ENCODE measurements around the gene MSGN1.
"Not testable (repeated sequence)": the region's sequence is repeated elsewhere in the genome, so short reads cannot be mapped to it uniquely, and the experiment has no call there.

The MSGN1 gene

GRCh38 chr2:17821080-17821479, 4.8 kb downstream of the MSGN1 start:
- H3K4me3 ChIP-seq (ENCODE audit: low read length): no peak overlapping the region
- H3K27ac ChIP-seq (ENCODE audit: low read length): peak overlapping the region; percentile 68
- no peaks in the 10 kb centered on the region for H4K20me1 ChIP-seq (ENCODE audit: insufficient read depth, low read length)
- H2AFZ ChIP-seq (ENCODE audit: low read depth, low read length): no peak overlapping the region
- no peaks in the 10 kb centered on the region for H3K27me3 ChIP-seq (ENCODE audit: low read depth, low read length)
- TF ChIP-seq CTCF (IDR thresholded peaks at IDR 0.05; ENCODE audit: low read depth, low read length): no peak
- no peaks in the 10 kb centered on the region for H3K9me3 ChIP-seq (ENCODE audit: insufficient read depth, low read length)
- no peak overlapping the region for H3K4me2 ChIP-seq (ENCODE audit: low read length)
- H3K9ac ChIP-seq (ENCODE audit: low read length): no peak overlapping the region
- H3K4me1 ChIP-seq (ENCODE audit: low read length): peaks cover 68% of the 10 kb centered on the region
- H3K36me3 ChIP-seq (replicated peaks; ENCODE audit: low read depth, low read length): no peaks in the 10 kb centered on the region
- H3K79me2 ChIP-seq (ENCODE audit: low read length): no peaks in the 10 kb centered on the region

- no peaks in the 10 kb centered on the region for H3K79me2 ChIP-seq (ENCODE audit: low read length)
- H2AFZ ChIP-seq (ENCODE audit: low read depth, low read length): peak overlapping the region; percentile 68
- TF ChIP-seq EZH2phosphoT487 (IDR thresholded peaks at IDR 0.05; ENCODE audit: low read depth): no peak
- no peak for TF ChIP-seq CTCF (IDR thresholded peaks at IDR 0.05; ENCODE audit: low read depth, low read length)
- H3K36me3 ChIP-seq (replicated peaks; ENCODE audit: low read depth, low read length): no peaks in the 10 kb centered on the region
- H3K4me1 ChIP-seq (ENCODE audit: low read length): peaks cover 61% of the 10 kb centered on the region
- H3K9ac ChIP-seq (ENCODE audit: low read length): peak overlapping the region; percentile 48; the same call in 1 of the 2 replicates
- peak overlapping the region; percentile 68 for H3K27ac ChIP-seq (ENCODE audit: low read length)
- peak overlapping the region; percentile 53 for H3K4me2 ChIP-seq (ENCODE audit: low read length)
- H3K27me3 ChIP-seq (ENCODE audit: low read depth, low read length): no peaks in the 10 kb centered on the region
- no peaks in the 10 kb centered on the region for H4K20me1 ChIP-seq (ENCODE audit: insufficient read depth, low read length)
- peak overlapping the region; percentile 3 for H3K4me3 ChIP-seq (ENCODE audit: low read length)
- H3K9me3 ChIP-seq (ENCODE audit: insufficient read depth, low read length): no peaks in the 10 kb centered on the region
Observed at GRCh38 chr2:17821535-17822444, 5.5 kb downstream of the MSGN1 start.

- Histone ChIP-seq H4K20me1 (ENCODE audit: insufficient read depth, low read length) (no peaks in the 10 kb centered on the region), H3K4me1 (ENCODE audit: low read length) (peaks cover 53% of the 10 kb centered on the region), H3K4me3 (ENCODE audit: low read length) (peak overlapping the region; percentile 3; the same call in 1 of the 2 replicates), H3K9me3 (ENCODE audit: insufficient read depth, low read length) (no peaks in the 10 kb centered on the region), H3K4me2 (ENCODE audit: low read length) (peak overlapping the region; percentile 53), H3K79me2 (ENCODE audit: low read length) (no peaks in the 10 kb centered on the region), H3K27ac (ENCODE audit: low read length) (peak overlapping the region; percentile 68), H3K27me3 (ENCODE audit: low read depth, low read length) (no peaks in the 10 kb centered on the region), H3K9ac (ENCODE audit: low read length) (peak overlapping the region; percentile 48; the same call in 1 of the 2 replicates), H2AFZ (ENCODE audit: low read depth, low read length) (peak overlapping the region; percentile 68), H3K36me3 (replicated peaks; ENCODE audit: low read depth, low read length) (no peaks in the 10 kb centered on the region)
- TF ChIP-seq EZH2phosphoT487 (IDR thresholded peaks at IDR 0.05; ENCODE audit: low read depth) (no peak), CTCF (IDR thresholded peaks at IDR 0.05; ENCODE audit: low read depth, low read length) (no peak)
Observed at GRCh38 chr2:17822445-17823117, 6.3 kb downstream of the MSGN1 start.

- peaks cover 42% of the 10 kb centered on the region for H3K4me1 ChIP-seq (ENCODE audit: low read length)
- not testable (repeated sequence) for H3K27me3 ChIP-seq (ENCODE audit: low read depth, low read length); H3K9me3 ChIP-seq (ENCODE audit: insufficient read depth, low read length); H3K4me3 ChIP-seq (ENCODE audit: low read length); H4K20me1 ChIP-seq (ENCODE audit: insufficient read depth, low read length); H2AFZ ChIP-seq (ENCODE audit: low read depth, low read length); H3K79me2 ChIP-seq (ENCODE audit: low read length); H3K36me3 ChIP-seq (replicated peaks; ENCODE audit: low read depth, low read length)
- 0 out of 2 replicates have a peak overlapping the region, but pooled peaks have one; percentile 15 for H3K9ac ChIP-seq (ENCODE audit: low read length)
- H3K4me2 ChIP-seq (ENCODE audit: low read length): peak overlapping the region; percentile 11; the same call in 1 of the 2 replicates
- peak overlapping the region; percentile 68 for H3K27ac ChIP-seq (ENCODE audit: low read length)
Observed at GRCh38 chr2:17823646-17824045, 7.4 kb downstream of the MSGN1 start.
